T47D (cell line): ENCODE results near the gene CKS1B.

Experiments used
- DNase-seq, 2 experiments: peaks; one replicate each; pipeline versions ENCODE4 v3.0.0 to v3.0.0-alpha.2; 2011 to 2012; ENCODE audit warnings: low read depth in 1 of 2, low spot score in 1 of 2
- JUND ChIP-seq: IDR thresholded peaks from 2 replicates; pipeline ENCODE4 v1.6.1; 2012; ENCODE audit warnings: low read depth
- in situ Hi-C: cut with HindIII; loops from 2 replicates; pipeline ENCODE4 v1.10.0; 2016; ENCODE audit warnings: low sequenced_read_pairs, low pct_unique_long_range_greater_than_20kb

The CKS1B gene

GRCh38 chr1:155005076-155006011, 30.9 kb downstream of the CKS1B start:
- peak in 1 of 2 experiments; percentile 58 for DNase-seq
- no peak for TF ChIP-seq JUND
- in situ Hi-C loops, result no loop called here

GRCh38 chr1:155006601-155007101, 32.2 kb downstream of the CKS1B start:
- peak in 1 of 2 experiments; percentile 72 for DNase-seq
- no peak for TF ChIP-seq JUND
- in situ Hi-C loops, result no loop called here

- TF ChIP-seq JUND, result no peak
- peak in 1 of 2 experiments; percentile 61 for DNase-seq
- in situ Hi-C loops, result no loop called here
Measured at GRCh38 chr1:155007251-155007828, 32.9 kb downstream of the CKS1B start.

- peak; percentile 60 to 80 for DNase-seq
- in situ Hi-C loops, result no loop called here
- no peak for TF ChIP-seq JUND
Measured at GRCh38 chr1:155008015-155008941, 33.8 kb downstream of the CKS1B start.

GRCh38 chr1:155009221-155009711, 34.8 kb downstream of the CKS1B start:
- no peak for TF ChIP-seq JUND
- no peak for DNase-seq
- in situ Hi-C loops, result no loop called here

- no peak for DNase-seq
- in situ Hi-C loops, result no loop called here
- TF ChIP-seq JUND, result no peak
Measured at GRCh38 chr1:155009742-155010141, 35.3 kb downstream of the CKS1B start.

- TF ChIP-seq JUND, result no peak
- DNase-seq, result no peak
- in situ Hi-C loops, result no loop called here
Measured at GRCh38 chr1:155010211-155010918, 35.9 kb downstream of the CKS1B start.

- in situ Hi-C loops, result no loop called here
- TF ChIP-seq JUND, result no peak
- no peak for DNase-seq
Measured at GRCh38 chr1:155011004-155011416, 36.5 kb downstream of the CKS1B start.

GRCh38 chr1:155011437-155012025, 37.0 kb downstream of the CKS1B start:
- no peak for TF ChIP-seq JUND
- peak in 1 of 2 experiments; percentile 64 for DNase-seq
- in situ Hi-C loops, result no loop called here

- peak; percentile 66 to 96 for DNase-seq
- in situ Hi-C loops, result no loop called here
- TF ChIP-seq JUND, result no peak
Measured at GRCh38 chr1:155012026-155012546, 37.6 kb downstream of the CKS1B start.
